IPS-18c (cell line): Measurements from ENCODE around the gene SFSWAP.

Experiments used
- H3K4me3 ChIP-seq: 2 replicates; pipeline ENCODE4 v1.7.0; 2013; ENCODE audit warnings: low read depth, mild to moderate bottlenecking, low read length, moderate library complexity; ENCODE audit not compliant: insufficient read depth
- H3K9me3 ChIP-seq: one replicate; pipeline ENCODE4 v1.6.1; 2013; ENCODE audit warnings: mild to moderate bottlenecking, low read length, moderate library complexity; ENCODE audit not compliant: control insufficient read depth, insufficient read depth

The SFSWAP gene

DNA sequence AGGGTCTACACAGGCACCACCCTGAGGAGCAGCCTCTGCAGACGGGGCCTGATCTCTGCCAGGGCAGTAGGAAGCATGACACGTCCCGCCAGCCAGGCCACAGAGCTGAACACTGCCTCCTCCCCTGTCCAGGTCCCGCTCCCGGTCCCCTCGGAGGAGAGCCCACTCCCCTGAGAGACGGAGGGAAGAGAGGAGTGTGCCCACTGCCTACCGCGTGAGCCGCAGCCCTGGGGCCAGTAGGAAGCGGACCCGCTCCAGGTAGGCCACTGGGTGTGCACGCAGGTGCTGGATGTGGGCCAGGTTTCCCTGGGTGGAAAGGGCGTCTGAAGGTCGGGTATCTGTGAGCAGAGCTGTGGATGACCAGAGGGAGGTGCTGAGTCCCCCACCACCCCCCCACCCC lies 75.4 kb downstream of the SFSWAP start:
- Histone ChIP-seq H3K4me3 (no peak overlapping the region), H3K9me3 (no peaks in the 10 kb centered on the region)

DNA sequence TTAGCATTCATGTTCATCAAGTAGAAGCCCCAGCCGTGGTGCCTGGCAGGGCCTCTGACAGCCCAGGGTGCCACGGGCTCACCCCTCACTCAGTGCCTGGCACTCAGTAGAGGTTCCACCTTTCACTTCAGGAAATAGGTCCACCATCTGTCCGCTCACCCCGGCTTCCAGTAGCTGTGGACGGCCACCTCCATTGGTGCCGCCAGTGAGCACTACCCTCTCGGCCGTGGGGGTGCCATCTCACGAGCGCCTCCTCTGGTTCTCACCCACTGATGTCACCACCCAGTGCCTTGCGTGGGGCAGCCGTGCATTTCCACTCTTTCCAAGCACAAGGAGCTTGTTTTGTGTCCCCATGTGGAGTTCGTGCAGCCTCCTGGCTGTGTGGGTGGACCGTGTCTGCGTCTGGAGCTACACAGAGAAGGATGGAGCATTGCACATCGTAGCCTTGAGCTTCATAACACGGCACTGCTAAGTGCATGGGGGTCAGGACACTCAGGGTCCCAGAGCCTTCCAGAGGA lies 76.3 kb downstream of the SFSWAP start:
- Histone ChIP-seq H3K9me3 (no peaks in the 10 kb centered on the region), H3K4me3 (no peak overlapping the region)

GRCh38 chr12:131788070-131788469 lies 77.2 kb downstream of the SFSWAP start:
- Histone ChIP-seq H3K4me3 (no peak overlapping the region), H3K9me3 (no peaks in the 10 kb centered on the region)

- Histone ChIP-seq H3K9me3 (no peaks in the 10 kb centered on the region), H3K4me3 (no peak overlapping the region)
Observed at GRCh38 chr12:131789638-131790037, 78.7 kb downstream of the SFSWAP start.

- Histone ChIP-seq H3K4me3 (no peak overlapping the region), H3K9me3 (no peaks in the 10 kb centered on the region)
Observed at GRCh38 chr12:131793243-131794022, 82.5 kb downstream of the SFSWAP start.

DNA sequence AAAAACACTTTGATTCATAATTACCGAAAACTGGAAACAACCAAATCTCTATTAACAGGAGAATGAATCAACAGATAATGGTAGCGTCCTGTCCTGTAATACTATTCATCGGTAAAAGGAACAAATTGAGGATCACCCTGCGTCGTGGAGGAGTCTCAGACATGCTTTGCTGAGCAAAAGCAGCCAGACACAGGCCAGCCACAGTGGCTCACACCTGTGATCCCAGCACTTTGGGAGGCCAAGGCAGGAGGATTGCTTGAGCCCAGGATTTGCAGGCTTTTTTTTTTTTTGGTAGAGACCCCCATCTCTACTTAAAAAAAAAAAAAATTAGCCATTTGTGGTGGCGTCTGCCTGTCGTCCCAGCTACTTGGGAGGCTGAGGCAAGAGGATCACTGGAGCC lies 83.2 kb downstream of the SFSWAP start:
- H3K9me3 ChIP-seq = no peaks in the 10 kb centered on the region
- no peak overlapping the region for H3K4me3 ChIP-seq

DNA sequence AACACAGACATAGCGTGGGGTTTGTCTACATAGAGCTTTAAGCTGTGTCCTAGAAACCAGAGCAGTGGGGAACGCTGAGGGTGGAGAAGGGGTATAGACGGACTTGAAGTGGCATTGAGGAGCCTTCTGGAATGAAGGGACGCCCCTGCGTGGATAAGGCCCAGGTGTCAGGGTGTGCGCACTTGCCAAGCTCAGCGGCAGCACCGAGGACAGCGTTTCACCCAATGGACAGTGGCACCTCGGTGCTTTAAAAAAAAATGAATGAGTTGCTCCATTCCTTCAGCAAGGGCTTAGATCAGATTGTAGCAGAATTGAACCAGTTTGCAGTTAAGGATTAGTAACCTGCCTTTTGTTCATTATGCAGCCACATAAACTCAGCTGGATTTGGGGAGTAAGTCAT lies 83.7 kb downstream of the SFSWAP start:
- H3K9me3 ChIP-seq = no peaks in the 10 kb centered on the region
- H3K4me3 ChIP-seq = no peak overlapping the region

DNA sequence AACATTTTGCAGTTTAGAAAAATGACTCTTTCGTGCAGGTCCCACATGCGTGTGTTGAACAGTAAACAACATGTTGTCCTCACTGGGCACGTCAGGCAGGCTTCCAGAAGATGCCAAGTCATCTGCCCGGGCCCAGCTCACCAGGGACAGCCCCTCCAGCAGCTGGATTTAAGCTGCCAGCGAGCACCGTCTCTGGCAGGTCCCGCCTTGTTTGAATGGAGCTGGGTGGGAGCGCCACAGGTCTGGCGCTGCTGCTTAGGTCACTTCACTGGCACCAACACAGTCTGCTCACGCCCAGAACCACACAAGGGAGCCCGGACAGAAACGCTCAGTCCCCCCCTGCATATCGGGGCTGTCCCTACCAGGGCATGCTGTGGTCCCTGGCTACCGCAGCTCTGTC lies 84.2 kb downstream of the SFSWAP start:
- Histone ChIP-seq H3K4me3 (no peak overlapping the region), H3K9me3 (no peaks in the 10 kb centered on the region)

- Histone ChIP-seq H3K9me3 (no peaks in the 10 kb centered on the region), H3K4me3 (no peak overlapping the region)
Observed at GRCh38 chr12:131795690-131796410, 85.0 kb downstream of the SFSWAP start.

DNA sequence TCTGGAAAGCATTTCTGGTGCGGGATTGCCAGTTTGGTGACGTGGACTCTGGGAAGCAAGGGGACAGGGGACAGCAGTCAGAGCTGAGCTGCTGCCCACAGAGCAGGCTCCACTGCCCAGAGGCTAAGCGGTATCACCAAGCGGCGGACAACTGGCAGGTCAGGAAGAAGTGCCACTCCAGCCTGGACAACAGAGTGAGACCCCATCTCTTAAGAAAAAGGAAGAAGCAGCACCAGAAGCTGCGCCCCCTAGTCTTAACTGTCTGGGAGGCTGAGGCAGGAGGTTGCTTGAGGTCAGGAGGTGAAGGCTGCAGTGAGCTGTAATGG lies 85.5 kb downstream of the SFSWAP start:
- Histone ChIP-seq H3K4me3 (no peak overlapping the region), H3K9me3 (no peaks in the 10 kb centered on the region)

DNA sequence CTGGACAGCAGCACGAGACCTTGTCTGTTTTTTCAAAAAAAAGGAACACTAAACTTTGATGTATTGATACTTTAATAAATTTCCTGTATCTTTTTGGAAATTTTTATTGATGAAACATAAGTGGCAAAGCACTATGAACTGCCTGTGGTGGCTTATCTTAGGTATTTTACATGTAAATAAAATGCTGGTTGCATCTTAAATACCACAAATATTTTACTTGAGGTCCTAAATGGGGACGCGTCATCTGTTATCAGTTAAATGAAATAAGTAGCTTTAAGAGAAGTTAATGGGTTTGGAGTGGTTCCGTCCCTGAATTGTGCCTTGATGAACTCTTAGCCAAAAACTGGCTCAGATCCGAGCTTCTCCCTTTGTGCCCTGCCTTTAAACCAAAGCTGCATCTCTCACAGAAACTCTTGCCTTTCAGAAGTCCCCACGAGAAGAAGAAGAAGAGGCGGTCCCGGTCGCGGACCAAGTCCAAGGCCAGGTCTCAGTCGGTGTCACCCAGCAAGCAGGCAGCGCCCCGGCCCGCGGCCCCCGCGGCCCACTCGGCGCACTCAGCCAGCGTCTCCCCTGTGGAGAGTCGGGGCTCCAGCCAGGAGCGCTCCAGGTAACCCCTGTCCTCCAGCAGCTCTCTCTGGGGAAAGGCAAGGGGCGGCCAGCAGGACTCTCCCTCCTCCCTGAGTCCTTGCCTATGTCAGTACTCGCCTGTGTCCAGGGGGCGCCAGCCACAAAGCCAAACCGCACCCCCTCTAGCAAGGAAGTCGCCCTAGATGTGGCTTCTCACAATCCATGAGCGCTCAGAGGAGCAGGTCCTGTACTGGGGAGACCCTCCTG lies 86.1 kb downstream of the SFSWAP start:
- Histone ChIP-seq H3K9me3 (no peaks in the 10 kb centered on the region), H3K4me3 (no peak overlapping the region)

DNA sequence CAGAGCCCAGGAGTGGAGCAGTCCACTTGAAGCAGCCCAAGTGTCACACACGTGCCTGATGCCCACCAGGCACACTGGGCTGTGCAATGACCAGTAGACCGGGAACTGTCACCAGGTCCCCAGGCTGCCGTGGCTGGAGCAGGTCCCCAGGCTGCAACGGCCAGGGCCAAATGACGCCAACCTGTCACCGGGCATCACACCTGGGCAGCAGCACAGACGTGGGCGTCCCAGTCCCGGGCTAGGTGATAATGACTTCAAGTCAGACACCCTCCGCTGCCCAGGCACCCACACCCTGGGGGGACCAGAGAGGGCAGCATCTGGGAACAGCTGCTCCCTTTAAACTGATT lies 86.7 kb downstream of the SFSWAP start:
- no peaks in the 10 kb centered on the region for H3K9me3 ChIP-seq
- H3K4me3 ChIP-seq = no peak overlapping the region

- Histone ChIP-seq H3K4me3 (no peak overlapping the region), H3K9me3 (no peaks in the 10 kb centered on the region)
Observed at GRCh38 chr12:131799195-131799594, 88.3 kb downstream of the SFSWAP start.

DNA sequence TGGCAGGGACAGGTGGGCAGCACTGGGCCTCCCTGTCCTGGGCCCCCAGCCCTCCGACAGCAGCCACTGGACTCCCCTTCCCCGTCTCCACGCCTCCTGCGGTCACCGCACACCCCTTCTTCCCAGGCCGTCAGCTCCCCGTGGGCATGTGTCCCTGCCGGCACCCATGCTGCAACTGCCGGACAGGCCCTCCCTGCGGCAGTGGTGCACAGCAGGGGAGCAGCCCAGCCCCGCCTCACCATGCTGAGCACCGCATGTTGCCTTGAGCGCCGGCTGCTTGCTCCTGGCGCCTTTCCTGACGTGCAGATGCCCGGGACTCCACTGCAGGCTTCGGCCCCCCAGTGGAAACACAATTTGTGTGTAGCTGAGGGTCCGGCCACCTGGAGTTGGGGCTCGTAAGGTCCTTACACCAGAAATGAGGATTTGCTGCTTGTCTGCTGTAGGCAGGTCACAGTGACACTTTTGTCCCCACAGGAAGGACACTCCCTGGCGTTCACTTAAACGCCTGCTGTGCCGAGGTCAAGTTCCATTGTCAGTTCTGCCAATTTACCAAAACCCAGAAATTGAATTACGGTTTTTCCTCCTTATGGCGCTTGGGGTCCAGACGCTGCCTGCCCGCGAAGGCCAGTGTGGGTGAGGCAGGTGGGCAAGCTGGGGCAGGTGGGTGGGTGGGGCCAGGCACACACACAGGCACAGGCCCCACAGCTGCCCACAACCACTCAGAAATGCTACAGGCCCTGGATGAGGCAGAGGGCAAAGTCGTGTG lies 89.1 kb downstream of the SFSWAP start:
- Histone ChIP-seq H3K4me3 (no peak overlapping the region), H3K9me3 (no peaks in the 10 kb centered on the region)

DNA sequence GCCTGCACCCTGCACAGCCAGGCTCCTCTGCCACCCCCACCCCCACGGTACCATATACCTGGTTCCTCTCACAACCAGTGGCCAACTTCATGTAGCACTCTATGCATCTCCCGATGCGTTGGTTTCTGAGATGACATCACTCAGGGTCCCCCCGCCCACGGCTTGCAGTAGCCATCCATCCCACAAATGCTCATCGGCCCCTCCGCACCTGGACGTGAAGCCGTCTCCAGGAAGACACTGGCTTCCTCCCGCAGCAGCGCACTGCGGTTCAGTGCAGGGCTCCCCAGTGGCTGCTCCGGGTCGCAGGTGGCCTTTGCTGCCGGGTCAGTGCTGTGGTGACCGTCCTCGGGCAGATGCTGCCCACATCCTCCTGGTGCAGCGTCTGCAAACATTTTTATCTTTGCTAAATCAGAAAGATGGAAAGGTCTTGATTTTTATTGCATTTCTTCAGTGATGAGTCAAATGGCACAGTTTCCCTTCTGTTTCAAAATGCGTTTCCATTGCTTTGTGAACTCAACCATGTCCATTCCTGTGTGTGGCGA lies 89.8 kb downstream of the SFSWAP start:
- no peak overlapping the region for H3K4me3 ChIP-seq
- H3K9me3 ChIP-seq = no peaks in the 10 kb centered on the region

DNA sequence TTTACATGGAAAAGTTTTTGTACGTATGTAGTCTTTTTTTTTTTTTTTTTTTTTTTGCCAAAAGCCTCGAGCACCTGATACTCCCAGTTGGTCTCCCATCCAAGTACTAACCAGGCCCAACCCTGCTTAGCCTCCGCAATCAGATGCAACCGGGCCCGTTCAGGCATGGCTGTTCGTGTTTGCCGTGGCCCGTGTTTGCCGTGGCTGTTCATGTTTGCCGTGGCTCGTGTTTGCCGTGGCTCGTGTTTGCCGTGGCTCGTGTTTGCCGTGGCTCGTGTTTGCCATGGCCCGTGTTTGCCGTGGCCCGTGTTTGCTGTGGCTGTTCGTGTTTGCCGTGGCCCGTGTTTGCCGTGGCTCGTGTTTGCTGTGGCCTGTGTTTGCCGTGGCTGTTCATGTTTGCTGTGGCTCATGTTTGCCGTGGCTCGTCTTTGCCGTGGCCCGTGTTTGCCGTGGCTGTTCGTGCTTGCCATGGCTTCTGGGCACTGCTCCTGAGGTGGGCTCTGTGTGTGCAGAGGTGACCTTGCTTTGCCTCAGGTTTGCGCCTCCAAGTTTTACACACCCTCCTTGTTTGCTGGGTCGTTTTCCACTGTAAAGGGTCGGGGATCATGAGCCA lies 90.5 kb downstream of the SFSWAP start:
- Histone ChIP-seq H3K4me3 (no peak overlapping the region), H3K9me3 (no peaks in the 10 kb centered on the region)
